NB4 (cell line): ENCODE measurements around the gene PTCHD4.

Experiments used
- CTCF ChIP-seq: IDR thresholded peaks from one replicate; pipeline ENCODE4 v1.5.1; 2012; ENCODE audit warnings: low read depth, low read length
- MAX ChIP-seq: IDR thresholded peaks from 2 replicates; pipeline ENCODE4 v1.6.1; 2011; ENCODE audit warnings: low read depth, low read length
- POLR2A ChIP-seq: IDR thresholded peaks from 2 replicates; pipeline ENCODE4 v1.6.1; 2011; ENCODE audit warnings: mild to moderate bottlenecking; ENCODE audit not compliant: insufficient read length; ENCODE audit errors: extremely low read depth

DNA sequence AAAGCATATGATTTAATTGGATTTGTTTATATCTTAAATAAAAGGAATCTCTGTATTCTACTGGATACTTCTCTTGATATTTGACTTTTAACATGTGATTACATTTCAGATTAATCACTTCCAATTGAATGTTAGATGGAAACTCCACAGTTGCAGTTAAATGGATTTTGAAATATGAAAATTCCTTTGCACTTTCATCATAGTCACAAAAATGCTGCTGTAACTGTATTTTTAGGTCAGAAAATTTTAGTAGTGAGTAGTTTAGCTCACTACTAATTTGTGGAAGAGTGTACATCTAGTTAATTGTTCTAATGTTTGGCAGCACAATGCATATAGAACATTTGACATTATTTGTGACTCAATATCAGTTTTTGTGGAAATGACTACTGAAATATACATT lies 26.8 kb downstream of the PTCHD4 start:
- TF ChIP-seq CTCF (no peak), POLR2A (no peak), MAX (no peak)
